GM18909 (cell line): ENCODE measurements around the gene PTS.

ENCODE experiments used
- ATAC-seq: cut with Tn5 transposase; IDR thresholded peaks from one replicate; pipeline ENCODE4 v1.9.1; 2021; ENCODE audit warnings: mild to moderate bottlenecking; ENCODE audit not compliant: unreplicated experiment, poor library complexity

Gene PTS

GRCh38 chr11:112253605-112254242 lies 27.5 kb downstream of the PTS start:
- ATAC-seq, result no peak

GRCh38 chr11:112255067-112255720 lies 29.0 kb downstream of the PTS start:
- ATAC-seq, result no peak

GRCh38 chr11:112260490-112260889 lies 34.3 kb downstream of the PTS start, which contains the start of gene PLET1:
Gene PLET1, minus strand, starts transcription at chr11:112260860. Its CDS starts 271 bp downstream, at chr11:112260589.
- ATAC-seq, result no peak

GRCh38 chr11:112265659-112266409 lies 39.6 kb downstream of the PTS start:
- no peak for ATAC-seq

- no peak for ATAC-seq
Measured at GRCh38 chr11:112266410-112266778, 40.2 kb downstream of the PTS start.

GRCh38 chr11:112267188-112267591 lies 41.0 kb downstream of the PTS start:
- ATAC-seq, result no peak

- no peak for ATAC-seq
Measured at GRCh38 chr11:112268406-112268805, 42.2 kb downstream of the PTS start.

GRCh38 chr11:112269139-112269538 lies 42.9 kb downstream of the PTS start:
- ATAC-seq, result no peak

- ATAC-seq, result no peak
Measured at GRCh38 chr11:112270551-112271180, 44.4 kb downstream of the PTS start.

GRCh38 chr11:112271242-112271641 lies 45.0 kb downstream of the PTS start:
- ATAC-seq, result no peak

GRCh38 chr11:112273066-112273465 lies 46.8 kb downstream of the PTS start:
- no peak for ATAC-seq

- no peak for ATAC-seq
Measured at GRCh38 chr11:112274007-112274783, 48.0 kb downstream of the PTS start.

- no peak for ATAC-seq
Measured at GRCh38 chr11:112277029-112277428, 50.8 kb downstream of the PTS start.

- ATAC-seq, result no peak
Measured at GRCh38 chr11:112277941-112278340, 51.7 kb downstream of the PTS start.

GRCh38 chr11:112278803-112279202 lies 52.6 kb downstream of the PTS start:
- no peak for ATAC-seq

- ATAC-seq, result peak; percentile 55
Measured at GRCh38 chr11:112279901-112280267, 53.7 kb downstream of the PTS start.

- ATAC-seq, result peak; percentile 77
Measured at GRCh38 chr11:112280268-112281126, 54.3 kb downstream of the PTS start.

- ATAC-seq, result no peak
Measured at GRCh38 chr11:112281726-112282125, 55.5 kb downstream of the PTS start.
